Raji (cell line): Measurements from ENCODE around the gene KLRF1.

Source experiments
- POLR2A ChIP-seq: IDR thresholded peaks from 2 replicates; pipeline ENCODE4 v1.6.1; 2011; ENCODE audit warnings: low read depth, low read length, control low read depth; ENCODE audit not compliant: insufficient read depth

The KLRF1 gene

GRCh38 chr12:9796971-9797370 lies 30.3 kb upstream of the KLRF1 start:
- no peak for TF ChIP-seq POLR2A

- TF ChIP-seq POLR2A: no peak
These were observed 29.3 kb upstream of the KLRF1 start for GRCh38 chr12:9797722-9798619.

GRCh38 chr12:9799961-9800360 lies 27.3 kb upstream of the KLRF1 start:
- no peak for TF ChIP-seq POLR2A

DNA sequence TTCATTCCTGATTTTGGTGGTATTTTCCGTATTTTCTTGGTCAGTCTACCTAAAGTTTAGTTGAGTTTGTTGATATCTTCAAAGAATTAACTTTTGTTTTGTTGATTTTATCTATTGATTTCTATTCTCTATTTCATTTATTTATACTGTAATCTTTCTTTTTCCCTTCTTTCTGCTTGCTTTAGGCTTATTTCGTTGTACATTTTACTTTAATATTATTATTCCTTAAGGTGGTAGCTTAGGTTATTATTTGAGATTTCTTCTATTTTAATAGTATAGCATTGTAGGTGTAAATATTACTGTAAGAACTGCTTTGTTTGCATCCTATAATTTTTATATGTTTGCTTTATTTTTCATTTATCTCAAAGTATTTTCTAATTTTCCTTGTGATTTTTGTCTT lies 21.4 kb upstream of the KLRF1 start:
- TF ChIP-seq POLR2A: no peak

- TF ChIP-seq POLR2A: no peak
These were observed 20.6 kb upstream of the KLRF1 start for GRCh38 chr12:9806714-9807113.

DNA sequence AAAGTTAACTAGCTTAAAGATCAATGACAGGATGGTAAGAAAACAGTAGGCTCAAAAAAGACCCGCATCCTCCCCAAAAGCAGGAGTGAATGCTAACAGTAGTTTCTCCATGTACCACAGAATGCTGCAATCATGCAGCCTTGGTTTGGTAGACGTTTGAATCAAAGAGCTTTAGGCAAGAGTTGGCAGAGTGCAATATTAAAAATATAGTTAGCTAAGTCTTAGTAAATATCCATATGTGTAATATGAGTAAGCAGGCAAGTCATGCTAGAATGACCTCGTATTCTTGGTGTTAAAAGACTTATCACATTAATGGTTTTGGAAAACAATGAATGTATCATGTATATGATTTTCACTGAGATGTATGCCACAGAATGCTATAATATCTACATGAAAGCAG lies 18.8 kb upstream of the KLRF1 start:
- TF ChIP-seq POLR2A: no peak

DNA sequence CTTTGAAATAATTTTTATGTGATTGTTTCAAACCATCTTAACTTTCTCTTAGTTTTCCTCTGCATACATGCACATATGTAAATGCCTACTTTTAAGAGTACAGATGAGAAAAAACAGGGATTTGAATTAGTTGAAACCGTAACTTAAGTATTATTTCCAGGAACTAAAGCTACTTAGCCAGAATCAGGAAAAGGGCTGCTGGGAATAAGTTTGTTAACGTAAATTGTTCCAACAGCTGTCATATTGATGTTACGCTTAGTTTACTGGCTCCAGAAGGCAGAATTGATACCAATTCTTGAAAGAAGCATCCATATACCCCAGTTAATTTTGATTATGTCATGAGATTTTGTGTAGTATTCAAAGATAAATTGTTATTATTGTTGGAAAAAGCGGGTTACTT lies 17.9 kb upstream of the KLRF1 start:
- TF ChIP-seq POLR2A: no peak

GRCh38 chr12:9809866-9810265 lies 17.4 kb upstream of the KLRF1 start:
- no peak for TF ChIP-seq POLR2A

DNA sequence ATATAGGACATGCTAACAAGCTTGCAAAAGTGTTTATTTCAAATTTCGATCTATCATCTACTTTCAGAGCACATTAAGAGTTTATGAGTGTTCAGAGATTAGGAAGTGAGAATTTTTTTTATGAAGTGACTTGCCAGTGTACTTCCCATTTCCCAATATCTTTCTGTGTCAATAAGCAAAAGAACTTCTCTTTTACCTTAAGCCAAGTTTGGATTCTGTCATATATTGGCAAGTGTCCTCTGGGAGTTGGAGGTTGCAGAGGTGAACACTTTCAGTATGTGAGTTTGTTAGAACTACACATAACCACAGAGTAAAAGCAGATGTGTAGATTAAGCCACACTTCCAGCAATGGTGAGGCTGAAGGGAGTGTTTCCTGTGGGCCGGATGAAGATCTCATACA lies 16.6 kb upstream of the KLRF1 start:
- no peak for TF ChIP-seq POLR2A

DNA sequence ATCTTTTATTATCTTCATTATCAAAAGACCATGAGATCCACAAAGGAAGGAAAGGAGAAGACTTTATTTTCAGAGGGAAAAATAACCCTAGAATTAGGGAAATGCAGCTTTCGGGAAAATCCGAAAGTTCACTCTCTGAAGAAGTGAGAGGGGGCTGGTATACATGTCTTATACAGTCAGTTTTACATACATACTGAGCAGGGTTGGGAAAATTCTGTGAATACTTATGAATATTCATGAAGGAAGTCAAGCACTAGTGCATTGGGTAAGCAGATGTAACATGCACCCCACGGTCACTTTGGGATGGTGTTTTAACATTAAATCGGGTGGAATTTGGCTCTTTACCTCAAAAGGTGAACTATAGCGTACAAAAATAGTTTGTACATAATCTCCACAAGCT lies 15.7 kb upstream of the KLRF1 start:
- no peak for TF ChIP-seq POLR2A

DNA sequence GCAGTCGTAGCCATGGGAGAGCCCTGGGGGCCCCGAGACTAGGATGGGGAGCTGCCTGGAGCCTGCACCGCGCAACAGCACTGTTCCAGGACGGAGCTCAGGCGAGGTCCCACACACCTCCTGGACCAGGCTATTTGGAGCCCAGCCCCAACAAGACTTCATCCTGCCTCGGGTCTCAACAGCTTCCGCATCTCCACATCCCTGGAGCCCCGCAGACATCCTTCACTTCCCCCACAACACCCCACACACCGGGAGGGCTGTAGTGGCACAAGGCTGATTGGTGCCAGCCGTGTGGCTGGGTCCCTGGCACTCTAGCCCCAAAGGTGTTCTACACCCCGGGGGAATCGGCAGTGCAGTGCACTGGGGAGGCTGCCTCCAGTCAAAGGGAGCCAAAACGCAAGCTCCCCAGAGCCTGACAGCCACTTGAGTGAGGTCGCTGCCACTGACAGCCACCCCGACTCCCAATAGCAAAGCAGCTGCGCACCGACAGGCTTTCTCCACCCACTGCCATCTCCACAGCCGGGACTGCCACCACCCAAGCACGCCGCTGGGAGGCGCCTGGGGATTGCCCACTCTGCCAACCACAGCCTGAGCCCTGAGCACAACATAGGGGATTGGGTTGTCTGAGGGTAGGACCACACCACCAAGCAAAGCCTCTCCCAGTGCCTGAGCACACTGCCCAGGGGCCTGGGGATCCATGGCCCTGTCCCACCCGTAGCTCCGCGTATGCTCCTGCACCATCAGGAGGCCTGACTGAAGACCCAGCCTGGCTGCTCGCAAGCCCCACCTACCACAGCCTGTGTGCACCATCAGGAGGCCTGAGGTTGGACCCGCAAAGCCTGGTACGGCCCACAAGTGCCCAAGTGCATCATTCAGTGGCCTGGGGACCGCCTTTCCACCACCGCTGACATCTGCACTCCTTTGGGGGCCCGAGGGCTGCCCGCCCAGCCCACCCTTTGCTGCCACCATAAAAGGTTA lies 13.2 kb upstream of the KLRF1 start:
- TF ChIP-seq POLR2A: no peak

GRCh38 chr12:9820281-9820930 lies 6.9 kb upstream of the KLRF1 start:
- TF ChIP-seq POLR2A: no peak

DNA sequence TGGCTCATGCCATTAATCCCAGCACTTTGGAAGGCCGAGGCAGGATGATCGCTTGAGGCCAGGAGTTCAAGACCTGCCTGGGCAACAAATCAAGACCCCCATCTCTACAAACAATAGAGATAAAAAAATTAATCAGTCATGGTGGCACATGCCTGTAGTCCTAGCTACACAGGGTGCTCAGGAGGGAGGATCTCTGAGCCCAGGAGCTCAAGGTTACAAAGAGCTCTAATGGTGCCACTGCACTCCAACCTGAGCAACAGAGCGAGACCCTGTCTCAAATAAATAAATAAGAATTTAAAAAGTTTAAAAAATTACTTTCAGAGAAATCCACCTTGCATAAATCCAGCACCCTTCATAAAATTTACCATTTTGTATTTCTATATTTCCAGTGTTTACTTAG lies 2.2 kb downstream of the KLRF1 start:
- no peak for TF ChIP-seq POLR2A

- no peak for TF ChIP-seq POLR2A
These were observed 2.7 kb downstream of the KLRF1 start for GRCh38 chr12:9829982-9830381.

- no peak for TF ChIP-seq POLR2A
These were observed 4.4 kb downstream of the KLRF1 start for GRCh38 chr12:9831720-9832119.
